ENCODE data around the gene KIF17. TPM values are rescaled to one million over a fixed set of nuclear protein-coding genes. Genes with fewer than 3 reads are reported as not detected.

The KIF17 gene
- total RNA-seq, 1 donor from 2014 or later, result 1.1 TPM

- no peak for DNase-seq (ENCODE audit: low spot score, unreplicated experiment)
- Mint-ChIP-seq H3K27me3 (no peaks in the 10 kb centered on the region), H3K27ac (no peak overlapping the region), H3K36me3 (ENCODE audit: insufficient read depth) (no peaks in the 10 kb centered on the region), H3K4me1 (ENCODE audit: low read depth) (peaks cover 9% of the 10 kb centered on the region), H3K9me3 (ENCODE audit: low read depth) (peaks cover 3% of the 10 kb centered on the region), H3K4me3 (ENCODE audit: low read depth) (no peak overlapping the region)
- TF ChIP-seq CTCF (IDR thresholded peaks at IDR 0.05; ENCODE audit: unreplicated experiment), result no peak
Measured at GRCh38 chr1:20665726-20666125, 52.1 kb downstream of the KIF17 start.

- DNase-seq (ENCODE audit: low spot score, unreplicated experiment), result no peak
- Mint-ChIP-seq H3K9me3 (ENCODE audit: low read depth) (peaks cover 3% of the 10 kb centered on the region), H3K36me3 (ENCODE audit: insufficient read depth) (peaks cover 1% of the 10 kb centered on the region), H3K4me3 (ENCODE audit: low read depth) (no peak overlapping the region), H3K4me1 (ENCODE audit: low read depth) (peaks cover 21% of the 10 kb centered on the region), H3K27me3 (no peaks in the 10 kb centered on the region), H3K27ac (peak overlapping the region; percentile 49)
- TF ChIP-seq CTCF (IDR thresholded peaks at IDR 0.05; ENCODE audit: unreplicated experiment), result no peak
Measured at GRCh38 chr1:20663969-20664715, 53.7 kb downstream of the KIF17 start.

GRCh38 chr1:20663365-20663764 is 54.4 kb downstream of the KIF17 start:
- peaks cover 3% of the 10 kb centered on the region for H3K9me3 Mint-ChIP-seq (ENCODE audit: low read depth)
- peaks cover 21% of the 10 kb centered on the region for H3K4me1 Mint-ChIP-seq (ENCODE audit: low read depth)
- peaks cover 2% of the 10 kb centered on the region for H3K36me3 Mint-ChIP-seq (ENCODE audit: insufficient read depth)
- H3K27ac Mint-ChIP-seq, result no peak overlapping the region
- no peak for DNase-seq (ENCODE audit: low spot score, unreplicated experiment)
- no peak for TF ChIP-seq CTCF (IDR thresholded peaks at IDR 0.05; ENCODE audit: unreplicated experiment)
- H3K4me3 Mint-ChIP-seq (ENCODE audit: low read depth), result peak overlapping the region; percentile 37
- H3K27me3 Mint-ChIP-seq, result no peaks in the 10 kb centered on the region

- Mint-ChIP-seq H3K4me1 (ENCODE audit: low read depth) (peaks cover 21% of the 10 kb centered on the region), H3K9me3 (ENCODE audit: low read depth) (peaks cover 3% of the 10 kb centered on the region), H3K27me3 (no peaks in the 10 kb centered on the region), H3K36me3 (ENCODE audit: insufficient read depth) (peaks cover 4% of the 10 kb centered on the region), H3K27ac (peak overlapping the region; percentile 97), H3K4me3 (ENCODE audit: low read depth) (peak overlapping the region; percentile 99)
- DNase-seq (ENCODE audit: low spot score, unreplicated experiment), result no peak
- no peak for TF ChIP-seq CTCF (IDR thresholded peaks at IDR 0.05; ENCODE audit: unreplicated experiment)
Measured at GRCh38 chr1:20662110-20662475, 55.7 kb downstream of the KIF17 start.

- Mint-ChIP-seq H3K36me3 (ENCODE audit: insufficient read depth) (peaks cover 5% of the 10 kb centered on the region), H3K9me3 (ENCODE audit: low read depth) (no peaks in the 10 kb centered on the region), H3K27ac (peak within 1 kb of the TSS; percentile 97), H3K4me3 (ENCODE audit: low read depth) (peak within 1 kb of the TSS; percentile 99), H3K4me1 (ENCODE audit: low read depth) (peaks cover 21% of the 10 kb centered on the region), H3K27me3 (no peaks in the 10 kb centered on the region)
- peak; percentile 51 for TF ChIP-seq CTCF (IDR thresholded peaks at IDR 0.05; ENCODE audit: unreplicated experiment)
- peak; percentile 90 for DNase-seq (ENCODE audit: low spot score, unreplicated experiment)
Measured at GRCh38 chr1:20661207-20662109, 56.3 kb downstream of the KIF17 start, which contains the start of gene DDOST. Gene DDOST (minus strand): TSS chr1:20661369. CDS start chr1:20661350, 19 bp downstream.
